Iris pigment epithelial cell (primary cell): ENCODE measurements around the gene TGFBRAP1.
"Not testable (repeated sequence)": the region's sequence is repeated elsewhere in the genome, so short reads cannot be mapped to it uniquely, and the experiment has no call there.

Experiments
- DNase-seq: peaks from one replicate; pipeline ENCODE4 v3.0.0-alpha.2; 2011; ENCODE audit warnings: low read depth

The TGFBRAP1 gene

GRCh38 chr2:105344704-105345345 is 15.3 kb upstream of the TGFBRAP1 start:
- DNase-seq, result no peak

- DNase-seq, result no peak
Observed at GRCh38 chr2:105339414-105339813, 9.9 kb upstream of the TGFBRAP1 start.

- no peak for DNase-seq
Observed at GRCh38 chr2:105338020-105338385, 8.5 kb upstream of the TGFBRAP1 start.

- peak; percentile 80 for DNase-seq
Observed at GRCh38 chr2:105337122-105338019, 7.8 kb upstream of the TGFBRAP1 start, which contains the start of gene C2orf49. Gene C2orf49, plus strand, starts transcription at chr2:105337540. Its CDS starts 48 bp downstream, at chr2:105337588.

GRCh38 chr2:105336786-105337121 is 7.2 kb upstream of the TGFBRAP1 start:
- DNase-seq, result no peak

- no peak for DNase-seq
Observed at GRCh38 chr2:105335469-105335868, 5.9 kb upstream of the TGFBRAP1 start.

DNA sequence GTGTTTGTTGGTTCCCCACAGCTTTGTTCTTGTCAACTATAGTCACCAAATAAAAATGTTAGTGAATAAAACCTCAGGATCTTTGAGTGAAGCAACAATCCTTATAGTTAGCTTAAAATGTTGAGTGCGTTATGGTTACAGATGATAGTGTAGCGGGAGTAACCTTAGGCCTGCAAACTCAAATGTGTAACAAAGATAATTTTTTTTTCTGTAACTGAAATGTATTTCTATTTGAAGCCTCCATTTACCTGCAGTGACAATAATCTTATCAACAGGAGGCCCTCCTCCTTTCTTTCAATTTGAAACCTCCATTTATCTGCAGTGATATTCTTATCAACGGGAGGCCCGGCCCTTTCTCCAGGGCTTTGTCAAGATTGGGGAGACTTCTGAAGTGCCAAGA is 4.7 kb upstream of the TGFBRAP1 start:
- DNase-seq, result no peak

GRCh38 chr2:105330681-105331375 is 1.3 kb upstream of the TGFBRAP1 start:
- no peak for DNase-seq

DNA sequence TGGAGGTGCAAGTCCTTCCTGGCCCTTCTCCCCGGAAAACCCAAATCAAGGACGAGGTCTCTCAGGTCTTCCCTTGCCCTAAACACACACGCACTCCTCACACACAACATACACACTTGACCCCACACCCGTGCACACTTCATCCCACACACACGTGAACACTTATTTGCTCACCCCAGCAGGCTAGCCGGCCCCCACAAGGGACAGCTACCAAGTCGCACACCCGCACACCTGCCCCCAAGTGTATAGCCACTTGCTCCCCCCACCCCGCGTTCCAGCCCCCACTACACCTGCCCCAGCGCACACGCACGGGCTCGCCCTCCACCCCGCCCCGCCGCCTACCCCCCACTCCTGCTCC is 359 bp downstream of the TGFBRAP1 start:
- no peak for DNase-seq

DNA sequence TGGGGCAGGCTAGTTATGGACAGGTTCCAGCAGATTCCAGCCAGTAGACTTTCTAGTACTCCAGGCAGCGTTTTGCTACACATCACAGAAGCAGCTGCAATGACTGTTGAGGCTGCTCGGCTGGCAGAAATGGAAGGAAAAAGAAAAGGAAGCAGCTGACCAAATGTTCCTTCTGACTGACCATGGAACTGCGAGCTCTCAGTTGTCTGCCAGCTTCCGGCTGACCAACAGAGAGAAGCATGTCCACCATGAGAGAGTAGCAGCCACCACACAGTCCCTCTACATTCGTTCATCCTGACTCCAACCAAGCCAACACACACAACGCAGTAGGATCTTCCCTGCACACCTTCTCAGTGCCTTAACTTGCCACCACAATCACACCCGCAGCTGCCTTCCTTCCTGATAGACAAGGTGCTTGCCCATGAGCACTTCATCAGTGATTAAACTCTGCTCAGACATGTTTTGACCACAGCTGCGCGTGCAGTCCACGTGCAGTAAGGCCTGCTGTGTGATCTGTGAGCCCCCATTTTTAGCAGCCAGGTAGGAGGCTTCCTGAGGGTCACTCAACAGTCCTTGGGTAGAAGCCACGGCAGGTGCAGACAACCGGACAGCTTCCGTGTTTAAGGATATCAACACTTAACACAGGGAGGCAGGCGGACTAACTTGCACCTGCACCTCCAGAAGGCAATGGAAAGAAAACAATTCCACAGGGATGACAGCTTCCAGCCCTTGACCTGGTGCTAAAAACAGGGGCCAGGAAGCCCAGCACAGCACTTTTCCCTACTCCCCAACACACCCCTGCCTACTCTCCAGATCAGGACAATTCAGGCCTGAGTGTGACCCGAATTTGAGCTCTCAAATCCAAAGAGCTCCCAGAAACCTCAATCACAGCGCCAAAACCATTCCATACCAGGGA is 996 bp downstream of the TGFBRAP1 start:
- DNase-seq, result peak; percentile 77

- DNase-seq, result no peak
Observed at GRCh38 chr2:105327690-105328089, 1.8 kb downstream of the TGFBRAP1 start.

DNA sequence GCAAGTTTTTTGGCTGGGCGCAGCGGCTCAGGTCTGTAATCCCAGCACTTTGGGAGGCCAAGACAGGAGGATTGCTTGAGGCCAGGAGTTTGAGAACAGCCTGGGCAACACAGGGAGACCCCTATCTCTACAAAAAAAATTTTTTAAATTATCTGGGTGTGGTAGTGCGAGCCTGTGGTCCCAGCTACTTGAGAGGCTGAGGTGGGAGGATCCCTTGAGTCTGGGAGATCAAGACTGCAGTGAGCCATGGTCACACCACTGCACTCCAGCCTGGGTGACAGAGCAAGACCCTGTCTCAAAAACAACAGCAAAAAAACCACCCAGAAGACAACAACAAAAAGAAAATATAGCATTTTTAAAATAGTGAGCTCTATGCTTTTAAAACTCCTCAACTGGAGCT is 2.3 kb downstream of the TGFBRAP1 start:
- DNase-seq, result not testable (repeated sequence)

GRCh38 chr2:105325389-105325963 is 4.1 kb downstream of the TGFBRAP1 start:
- peak; percentile 83 for DNase-seq

- DNase-seq, result peak; percentile 94
Observed at GRCh38 chr2:105324732-105325131, 4.8 kb downstream of the TGFBRAP1 start.

GRCh38 chr2:105324101-105324500 is 5.4 kb downstream of the TGFBRAP1 start:
- no peak for DNase-seq

DNA sequence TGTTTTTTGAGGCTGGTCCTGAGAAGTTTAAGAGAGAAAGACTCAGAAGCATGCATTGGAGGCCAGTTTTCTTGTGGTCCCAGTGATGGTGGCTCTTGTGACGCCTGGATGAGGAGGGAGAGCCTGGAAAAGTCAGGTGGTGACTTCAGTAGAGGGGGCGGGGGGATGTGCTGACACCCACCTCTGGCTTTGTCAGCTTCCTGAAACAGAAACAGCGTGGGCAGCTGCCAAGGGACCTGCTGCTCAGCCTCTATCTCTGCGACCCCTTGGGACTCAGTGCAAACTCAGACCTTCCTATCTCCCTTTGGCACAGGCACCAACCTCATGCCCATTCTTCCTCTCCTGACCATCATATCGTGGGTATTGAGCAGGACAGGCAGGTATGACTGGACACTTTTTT is 6.4 kb downstream of the TGFBRAP1 start:
- DNase-seq, result no peak

- DNase-seq, result peak; percentile 68
Observed at GRCh38 chr2:105321875-105322646, 7.5 kb downstream of the TGFBRAP1 start.

DNA sequence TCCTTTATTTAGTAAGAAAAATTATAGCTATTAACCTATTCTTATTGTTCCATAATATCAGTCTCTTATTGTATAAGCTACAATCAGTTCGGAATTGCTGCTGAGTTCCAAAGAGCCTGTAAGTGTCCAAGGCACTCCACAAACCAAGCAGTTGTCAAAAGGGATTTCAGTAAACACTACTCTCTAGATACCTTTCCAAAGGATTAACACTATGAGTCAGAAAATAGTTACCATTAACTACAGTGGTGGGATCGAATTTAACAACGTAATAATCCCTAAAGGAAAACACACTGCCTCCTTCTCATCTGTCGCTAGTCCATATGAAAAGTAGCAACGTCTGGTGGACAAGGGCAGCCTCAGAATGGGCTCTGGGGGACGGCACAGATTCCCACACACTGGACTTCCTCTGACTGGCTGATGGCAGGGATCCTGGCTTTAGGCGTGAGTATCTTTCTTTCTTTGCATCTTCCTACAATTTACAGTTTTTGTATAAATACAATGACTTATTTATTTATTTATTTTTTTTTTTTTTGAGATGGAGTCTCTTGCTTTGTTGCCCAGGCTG is 8.8 kb downstream of the TGFBRAP1 start:
- DNase-seq, result peak; percentile 51

DNA sequence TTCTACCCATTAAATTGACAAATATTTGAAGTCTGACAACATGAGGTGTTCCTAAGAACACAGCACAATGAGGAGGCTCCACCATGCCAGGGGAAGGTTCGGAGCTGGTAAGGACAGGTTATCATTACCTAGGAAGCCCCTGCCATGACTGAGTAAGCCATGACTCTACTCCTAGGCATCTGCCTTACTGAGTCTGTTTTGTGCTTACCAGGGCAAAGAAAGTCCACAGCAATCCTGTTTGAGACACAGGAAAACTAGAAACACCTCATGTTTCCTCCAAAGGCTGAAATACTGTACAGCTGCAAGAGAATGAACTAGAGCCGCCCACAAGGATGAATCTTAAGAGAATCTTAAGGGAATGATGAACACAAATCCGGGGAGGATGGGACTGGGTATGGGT is 11.6 kb downstream of the TGFBRAP1 start:
- DNase-seq, result peak; percentile 21

- DNase-seq, result no peak
Observed at GRCh38 chr2:105315314-105315713, 14.2 kb downstream of the TGFBRAP1 start.
